UCSD-AML1 (cell line): ENCODE results near the gene DHRS3.
"Not testable (repeated sequence)": the region's sequence is repeated elsewhere in the genome, so short reads cannot be mapped to it uniquely, and the experiment has no call there.

Experiments used
- DNase-seq: peaks from one replicate; lab custom pipeline; 2025; ENCODE audit not compliant: unreplicated experiment; lab: John Stamatoyannopoulos, UW

DHRS3 gene, protein sequence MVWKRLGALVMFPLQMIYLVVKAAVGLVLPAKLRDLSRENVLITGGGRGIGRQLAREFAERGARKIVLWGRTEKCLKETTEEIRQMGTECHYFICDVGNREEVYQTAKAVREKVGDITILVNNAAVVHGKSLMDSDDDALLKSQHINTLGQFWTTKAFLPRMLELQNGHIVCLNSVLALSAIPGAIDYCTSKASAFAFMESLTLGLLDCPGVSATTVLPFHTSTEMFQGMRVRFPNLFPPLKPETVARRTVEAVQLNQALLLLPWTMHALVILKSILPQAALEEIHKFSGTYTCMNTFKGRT

DNA sequence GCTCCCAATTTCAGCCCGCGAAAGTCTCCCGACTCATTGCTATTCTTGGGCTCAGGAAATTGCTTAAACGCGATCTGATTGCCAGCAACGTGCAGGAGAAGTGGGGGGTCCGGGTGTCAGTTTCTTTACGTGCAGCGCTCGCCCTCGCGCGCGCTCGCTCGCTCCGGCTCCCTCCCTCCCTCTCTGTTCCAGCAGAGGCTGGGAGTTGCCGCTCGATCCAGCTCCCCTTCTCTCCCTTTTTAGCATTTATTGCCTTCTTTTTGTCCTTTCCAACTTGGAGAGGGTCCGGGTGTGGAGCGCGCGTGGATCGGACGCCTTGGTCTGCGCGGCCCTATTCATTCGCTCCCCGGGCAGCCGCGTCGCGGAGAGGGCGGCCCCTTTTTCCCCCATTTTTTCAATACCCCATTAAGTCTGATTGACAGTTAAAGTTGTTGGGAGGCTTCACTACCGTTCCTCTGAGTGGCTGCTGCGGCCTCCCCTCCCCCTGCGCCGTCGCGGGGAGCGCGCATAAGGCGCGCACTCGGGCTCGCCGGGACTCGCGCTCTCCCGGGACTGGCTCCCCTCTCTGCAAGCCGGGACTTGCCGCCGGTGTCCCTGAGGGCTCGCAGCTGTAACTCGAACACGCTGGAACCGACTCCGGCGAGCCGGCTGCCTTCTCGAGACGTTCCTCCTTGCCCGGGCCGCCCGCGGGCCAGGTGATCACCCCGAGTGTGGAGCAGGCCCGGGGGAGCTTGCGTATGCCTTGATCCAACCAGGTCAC is at the start of gene DHRS3:
TSS of gene DHRS3 (minus strand) at position 310 of the 760 bp plus-strand sequence. CDS start 862 bp downstream, outside the sequence.
- peak; percentile 61 for DNase-seq

DNA sequence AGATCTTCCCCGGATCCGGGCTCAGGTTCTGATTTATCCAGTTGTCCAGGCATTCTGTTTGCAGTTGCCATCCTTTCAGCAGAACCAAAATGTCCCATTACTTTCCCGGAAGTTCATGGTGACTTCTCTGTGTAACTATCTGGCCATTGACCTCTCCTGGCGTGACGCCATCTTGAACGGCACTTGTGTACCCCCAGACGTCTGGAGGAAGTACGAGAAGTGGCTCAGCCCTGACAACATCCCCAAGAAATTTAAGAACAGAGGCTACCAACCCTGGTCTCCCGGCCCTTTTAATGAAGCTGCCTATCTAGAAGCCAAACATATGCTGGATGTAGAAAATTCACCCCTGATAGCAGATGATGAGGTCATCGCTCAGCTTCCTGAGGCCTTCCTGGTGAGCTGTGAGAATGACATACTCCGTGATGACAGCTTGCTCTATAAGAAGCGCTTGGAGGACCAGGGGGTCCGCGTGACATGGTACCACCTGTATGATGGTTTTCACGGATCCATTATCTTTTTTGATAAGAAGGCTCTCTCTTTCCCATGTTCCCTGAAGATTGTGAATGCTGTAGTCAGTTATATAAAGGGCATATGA is 48.2 kb upstream of the DHRS3 start:
- DNase-seq: no peak

DNA sequence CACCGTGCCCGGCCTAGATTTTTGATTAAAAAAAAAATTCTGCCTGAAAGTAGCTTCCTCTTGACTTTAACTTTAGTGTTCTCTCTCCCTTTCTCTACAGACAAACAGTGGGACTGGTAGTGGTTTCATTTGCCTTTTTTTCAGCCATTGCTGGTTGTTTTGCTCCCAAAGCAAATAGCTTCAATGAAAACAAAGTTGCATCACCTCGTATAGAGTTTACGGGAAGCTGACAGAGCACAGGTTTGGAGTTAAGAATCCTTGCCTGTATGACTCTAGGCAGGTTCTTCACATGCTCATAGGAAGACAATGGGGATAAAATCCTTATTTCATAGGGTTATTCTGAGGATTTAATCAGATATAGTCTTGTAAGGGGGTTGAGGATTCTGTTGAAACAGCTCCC is 47.5 kb upstream of the DHRS3 start:
- no peak for DNase-seq

DNA sequence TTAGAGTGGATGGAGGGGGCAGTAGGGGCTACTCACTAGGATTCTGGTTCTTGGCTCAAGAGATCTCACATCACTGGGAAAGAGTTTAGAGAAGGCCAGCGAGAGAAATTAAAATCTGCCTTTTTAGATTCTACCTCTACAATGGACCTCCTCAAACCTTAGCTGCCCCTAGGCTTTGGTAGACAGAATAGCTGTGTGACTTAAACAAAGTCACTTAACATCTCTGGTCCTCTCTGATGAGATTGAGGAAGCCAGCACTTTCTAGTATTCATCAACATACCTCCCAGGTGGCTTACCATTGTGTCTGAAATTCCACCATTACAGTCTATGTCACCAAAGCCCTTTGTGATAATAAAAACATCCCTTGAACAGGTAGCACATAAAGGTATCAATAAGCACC is 44.5 kb upstream of the DHRS3 start:
- DNase-seq: no peak

DNA sequence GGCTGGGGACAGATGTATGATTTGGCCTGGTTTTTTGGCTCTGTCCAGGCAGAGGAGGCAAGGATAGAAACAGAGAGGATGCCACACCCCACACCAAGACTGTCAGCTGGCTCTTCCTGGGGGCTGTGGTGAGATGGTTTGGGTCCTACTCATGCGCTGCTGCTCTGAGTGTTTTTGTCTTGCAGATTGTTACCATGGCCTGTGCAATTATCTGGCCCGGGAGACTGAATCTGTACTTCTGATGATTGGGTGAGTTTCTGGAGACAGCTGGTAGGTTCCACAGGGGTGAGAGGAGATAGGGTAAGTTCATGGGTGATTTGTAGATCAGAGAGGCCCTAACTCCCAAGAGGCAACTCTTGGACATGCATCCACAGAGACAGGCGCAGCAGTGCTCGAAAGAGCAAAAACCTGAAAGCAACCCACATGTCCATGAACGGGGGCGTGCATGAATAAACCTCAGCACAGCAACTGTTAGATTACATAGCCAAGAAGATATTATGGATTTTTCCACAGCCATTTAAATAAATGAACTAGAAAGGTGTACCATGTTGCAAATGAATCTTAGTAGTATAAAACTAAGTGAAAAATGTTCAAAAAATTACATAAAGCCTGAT is 43.7 kb upstream of the DHRS3 start:
- no peak for DNase-seq

DNA sequence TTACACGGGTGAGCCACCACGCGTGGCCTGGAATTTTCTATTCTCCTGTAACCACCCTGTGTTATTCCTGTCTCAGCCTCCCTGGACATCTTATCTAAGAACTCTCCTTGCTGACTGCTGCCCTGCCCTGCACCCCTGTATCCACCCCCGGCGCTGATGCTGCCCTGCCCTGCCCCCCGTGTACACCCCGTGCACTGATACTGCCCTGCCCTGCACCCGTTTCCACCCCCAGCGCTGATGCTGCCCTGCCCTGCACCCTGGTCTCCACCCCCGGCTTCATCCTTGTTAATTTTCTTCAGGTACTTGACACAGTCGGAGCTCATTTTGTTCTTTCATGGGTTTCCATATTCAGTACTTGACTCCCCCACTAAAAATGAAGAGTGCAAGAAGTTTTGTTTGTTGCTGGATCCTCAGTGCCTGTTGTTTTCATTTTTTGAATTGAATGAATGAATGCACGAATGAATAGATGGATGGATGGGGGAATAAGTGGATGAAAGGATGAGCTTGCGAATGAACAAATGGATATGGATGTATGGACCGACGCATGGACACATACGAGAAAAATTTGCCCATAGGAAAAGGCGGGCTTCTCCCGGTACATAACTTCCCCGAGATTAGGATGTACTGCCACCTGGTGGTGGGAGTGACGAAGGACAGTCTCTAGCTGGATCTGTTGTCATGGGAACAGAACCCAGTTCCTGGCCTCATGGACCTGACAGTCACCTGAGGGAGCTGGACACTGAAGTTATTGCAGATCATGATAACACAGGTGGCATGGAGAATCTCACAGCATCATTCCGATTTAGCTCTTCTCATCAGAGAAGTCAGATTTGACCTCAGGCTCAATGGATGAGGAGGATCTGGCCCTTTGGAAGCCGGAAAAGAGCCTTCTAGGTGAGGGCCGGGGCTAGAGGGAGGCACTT is 40.8 kb upstream of the DHRS3 start:
- peak; percentile 51 for DNase-seq

DNA sequence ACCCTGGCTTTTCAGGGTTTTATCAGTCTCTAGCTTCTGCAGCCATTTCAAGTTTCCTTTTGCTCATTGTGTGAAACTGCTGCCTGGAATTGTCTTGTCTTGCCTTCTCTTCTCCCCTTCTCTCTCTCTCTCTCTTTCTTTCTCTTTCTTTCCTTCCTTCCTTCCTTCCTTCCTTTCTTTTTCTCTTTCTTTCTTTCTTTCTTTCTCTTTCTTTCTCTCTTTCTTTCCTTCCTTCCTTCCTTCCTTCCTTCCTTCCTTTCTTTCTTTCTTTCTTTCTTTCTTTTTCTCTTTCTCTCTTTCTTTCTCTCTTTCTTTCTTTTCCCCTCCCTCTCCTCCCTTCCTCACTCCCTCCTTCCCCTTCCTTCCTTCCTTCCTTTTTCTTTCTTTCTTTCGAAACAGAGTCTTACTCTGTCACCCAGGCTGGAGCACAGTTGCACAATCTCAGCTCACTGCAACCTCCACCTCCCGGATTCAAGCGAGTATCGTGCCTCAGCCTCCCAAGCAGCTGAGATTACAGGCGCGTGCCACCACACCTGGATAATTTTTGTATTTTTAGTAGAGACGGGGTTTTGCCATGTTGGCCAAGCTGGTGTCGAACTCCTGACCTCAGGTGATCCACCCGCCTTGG is 40.0 kb upstream of the DHRS3 start:
- DNase-seq: not testable (repeated sequence)

DNA sequence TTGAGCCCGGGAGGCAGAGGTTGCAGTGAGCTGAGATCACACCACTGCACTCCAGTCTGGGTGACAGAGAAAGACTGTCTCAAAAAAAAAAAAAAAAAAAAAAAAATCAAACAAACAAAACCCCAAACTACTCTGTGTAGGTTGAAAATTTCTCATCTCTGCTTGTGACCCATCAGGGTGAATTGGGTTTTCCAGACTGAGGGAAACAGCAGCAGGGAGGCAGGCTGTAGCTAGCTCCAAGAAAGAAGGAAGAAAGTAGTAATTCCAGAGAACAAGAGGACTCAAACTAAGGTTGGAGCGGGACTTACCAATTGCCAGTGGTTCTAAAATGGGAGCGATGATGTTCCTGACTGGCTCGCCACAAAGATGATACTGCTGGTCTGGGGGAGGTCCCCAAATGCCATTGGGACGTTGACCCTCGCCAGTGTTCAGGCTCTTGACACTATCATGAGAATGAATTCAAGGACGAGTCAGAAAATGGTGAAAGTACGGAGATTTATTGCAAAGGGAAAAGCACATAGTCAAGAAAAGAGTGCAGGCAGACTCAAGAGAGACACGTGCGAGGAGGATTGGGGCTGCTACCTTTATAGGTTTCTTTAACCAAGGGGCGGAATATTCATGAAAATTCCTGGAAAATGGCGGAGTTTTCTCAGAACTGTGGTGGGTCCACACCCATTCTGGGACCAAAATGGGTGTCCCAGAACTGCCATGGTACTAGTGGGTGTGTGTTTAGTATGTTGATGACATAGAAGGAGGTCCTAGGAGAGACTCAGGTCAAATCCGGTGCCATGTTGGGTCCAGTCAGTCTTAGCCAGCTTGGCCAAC is 39.3 kb upstream of the DHRS3 start:
- no peak for DNase-seq

DNA sequence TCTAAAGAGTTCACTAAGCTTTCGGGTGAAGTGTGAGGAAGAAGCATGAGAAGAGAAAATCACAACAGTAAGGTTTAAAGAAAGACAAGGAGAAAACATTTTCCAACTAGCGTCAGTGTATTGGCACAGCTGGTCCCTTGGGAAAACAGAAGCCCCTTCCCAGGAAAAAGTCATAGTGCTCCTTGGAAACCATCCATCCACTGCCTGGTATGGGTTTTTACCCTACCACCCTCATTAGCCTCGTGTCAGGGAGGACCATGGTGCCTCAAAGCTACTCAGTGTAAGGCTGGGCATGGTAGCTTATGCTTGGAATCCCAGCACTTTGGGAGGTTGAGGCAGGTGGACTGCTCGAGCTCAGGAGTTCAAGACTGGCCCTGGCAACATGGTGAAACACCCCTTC is 38.6 kb upstream of the DHRS3 start:
- no peak for DNase-seq

DNA sequence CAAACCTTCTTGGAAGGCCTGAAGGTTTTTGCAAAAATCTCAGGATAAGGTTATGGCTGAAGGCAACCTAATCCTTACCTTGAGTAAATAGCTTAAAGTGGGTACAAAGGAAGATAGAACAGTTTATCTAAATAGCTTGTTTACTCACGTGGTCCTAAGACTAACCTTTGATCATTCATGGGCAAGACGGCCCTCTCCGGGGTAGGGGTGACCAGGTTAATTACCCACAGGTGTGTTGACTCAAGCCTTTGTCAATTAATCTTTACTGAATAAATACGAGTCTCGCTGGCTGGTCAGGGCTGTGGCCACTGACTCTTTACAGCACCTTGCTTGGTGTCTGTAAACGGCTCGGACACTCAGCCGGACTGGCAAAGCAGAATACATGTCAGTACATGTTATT is 36.6 kb upstream of the DHRS3 start:
- DNase-seq: no peak

DNA sequence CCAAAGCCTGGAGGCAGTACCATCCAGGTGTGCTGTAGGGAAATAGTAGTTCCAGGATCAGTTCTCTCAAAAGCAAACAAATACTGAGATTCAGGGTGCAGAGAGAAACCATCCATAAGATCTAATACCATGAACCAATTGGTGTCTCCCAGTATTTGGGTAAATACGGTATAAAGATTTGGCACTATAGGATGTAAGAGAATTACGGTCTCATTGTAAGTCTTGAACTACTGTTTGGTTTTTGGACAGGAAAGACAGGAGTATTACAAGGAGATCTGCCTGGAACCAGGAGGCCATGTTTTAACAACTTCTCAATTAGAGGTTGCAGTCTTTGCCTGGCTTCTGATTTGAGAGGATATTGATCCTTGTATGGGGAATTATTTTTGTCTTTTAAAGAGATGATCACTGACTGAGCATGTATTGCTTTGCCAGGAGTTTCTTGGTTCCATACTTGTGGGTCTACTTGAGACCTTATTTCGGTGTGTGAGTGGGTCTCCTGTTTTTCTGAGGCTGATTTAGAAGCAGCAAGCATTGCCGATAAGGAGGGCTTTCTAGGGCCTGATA is 36.1 kb upstream of the DHRS3 start:
- DNase-seq: no peak

DNA sequence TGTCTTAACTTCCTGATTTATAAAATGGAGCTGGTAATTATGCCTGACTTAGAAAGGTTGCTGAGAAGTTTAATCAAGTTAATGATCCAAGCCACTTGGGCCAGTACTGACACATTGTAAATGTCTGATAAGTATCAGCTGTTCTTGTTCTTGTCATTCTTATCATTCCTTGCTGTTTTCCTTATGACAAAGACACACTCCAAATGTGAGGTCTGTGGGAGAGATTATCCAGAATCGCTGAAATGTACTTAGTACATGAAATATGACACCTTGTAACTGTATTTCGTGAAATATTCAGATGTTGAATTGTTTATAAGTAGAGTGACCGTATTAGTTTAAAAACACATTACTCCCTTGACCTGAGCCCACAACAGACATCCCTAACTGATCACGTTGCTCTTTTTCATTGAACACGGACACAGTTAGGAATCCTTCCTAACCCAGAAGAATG is 32.0 kb upstream of the DHRS3 start:
- DNase-seq: no peak

DNA sequence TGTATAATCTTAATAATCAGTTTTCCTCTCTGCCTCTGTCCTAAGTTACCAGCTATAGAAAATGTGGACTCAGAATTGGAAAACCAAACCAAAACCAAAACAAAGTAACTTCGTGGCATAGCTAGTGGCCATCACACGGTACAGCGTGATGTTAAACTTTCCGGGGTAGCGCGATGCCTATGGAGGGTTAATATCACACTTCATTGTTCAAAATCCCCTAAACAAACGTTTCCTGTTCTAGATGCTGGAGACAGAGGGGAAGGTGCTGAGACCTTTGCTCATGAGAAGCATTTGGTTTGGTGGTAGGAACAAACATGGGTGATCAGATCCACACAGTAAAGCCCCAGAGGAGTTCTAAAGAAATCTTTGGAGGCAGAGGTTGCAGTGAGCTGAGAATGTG is 30.7 kb upstream of the DHRS3 start:
- no peak for DNase-seq

DNA sequence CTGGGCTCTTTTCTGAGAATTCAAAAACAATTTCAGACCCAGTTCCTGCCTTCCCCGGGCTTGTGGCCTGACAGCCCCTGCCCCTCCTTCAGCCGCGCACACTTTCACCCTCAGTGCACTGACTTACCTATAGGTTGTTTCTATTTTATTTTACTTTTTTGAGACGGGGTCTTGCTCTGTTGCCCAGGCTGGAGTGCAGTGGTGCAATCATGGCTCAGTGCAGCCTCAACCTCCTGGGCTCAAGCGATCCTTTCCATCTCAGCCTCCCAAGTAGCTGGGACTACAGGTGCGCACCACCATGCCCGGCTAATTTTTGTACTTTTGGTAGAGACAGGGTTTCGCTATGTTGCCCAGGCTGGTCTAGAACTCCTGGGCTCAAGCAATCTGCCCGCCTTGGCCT is 27.4 kb upstream of the DHRS3 start:
- not testable (repeated sequence) for DNase-seq

DNA sequence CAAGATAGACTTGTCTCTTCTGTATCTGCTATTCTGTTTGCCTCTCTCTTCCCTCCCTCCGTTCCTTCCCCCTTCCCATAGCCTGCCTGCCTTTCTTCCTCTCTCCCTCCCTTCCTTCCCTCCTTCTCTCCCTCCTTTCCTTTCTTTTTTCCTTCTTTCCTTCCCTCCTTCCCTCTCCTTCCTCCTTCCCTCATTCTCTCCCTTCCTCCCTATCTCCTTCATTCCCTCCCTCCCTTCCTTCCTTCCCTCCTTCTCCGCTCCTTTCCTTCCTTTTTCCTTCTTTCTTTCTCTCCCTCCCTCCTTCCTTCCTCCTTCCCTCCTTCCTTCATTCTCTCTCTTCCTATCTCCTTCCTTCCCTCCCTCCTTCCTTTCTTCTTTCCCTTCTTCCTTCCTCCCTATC is 26.8 kb upstream of the DHRS3 start:
- DNase-seq: no peak

DNA sequence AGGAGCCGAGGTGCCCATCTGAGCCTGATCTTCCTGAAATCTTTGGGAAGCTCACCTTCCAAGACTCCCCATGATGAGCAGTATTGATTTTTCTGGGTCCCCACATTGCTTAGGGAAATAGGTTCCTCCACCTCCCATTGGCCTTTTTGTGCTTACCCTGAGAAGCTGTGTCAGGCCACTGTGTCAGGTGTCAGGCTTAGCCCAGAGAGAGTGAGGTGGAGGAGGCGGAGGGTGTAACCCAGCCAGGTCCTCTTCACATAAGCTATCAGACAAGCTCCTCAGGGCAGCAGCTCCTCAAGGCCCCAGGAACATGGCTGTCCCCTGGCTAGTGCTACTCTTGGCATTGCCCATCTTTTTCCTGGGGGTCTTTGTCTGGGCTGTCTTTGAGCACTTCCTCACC is 26.2 kb upstream of the DHRS3 start:
- DNase-seq: no peak

DNA sequence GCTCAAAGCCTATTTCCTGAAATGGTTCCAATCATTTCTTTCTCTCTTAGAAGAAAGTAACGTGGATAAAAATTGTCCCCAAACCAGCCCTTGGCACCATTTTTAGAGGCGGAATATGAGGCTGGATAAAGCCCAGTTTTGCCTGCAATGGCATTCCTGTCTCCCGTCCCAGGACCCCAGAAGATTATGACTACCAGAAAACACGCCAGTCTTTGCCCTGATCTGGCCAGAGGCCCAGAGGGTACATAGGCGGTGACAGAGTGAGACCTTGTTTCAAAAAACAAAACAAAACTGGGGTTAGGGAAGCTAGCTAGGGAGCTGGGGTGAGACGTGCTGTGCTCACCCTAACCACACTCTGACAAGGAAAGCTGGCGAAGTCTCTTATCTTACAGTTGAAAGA is 25.8 kb upstream of the DHRS3 start, which contains the start of gene AADACL4:
TSS of gene AADACL4 (plus strand) at position 301 of the 400 bp plus-strand sequence. CDS start 462 bp downstream, outside the sequence.
- no peak for DNase-seq

DNA sequence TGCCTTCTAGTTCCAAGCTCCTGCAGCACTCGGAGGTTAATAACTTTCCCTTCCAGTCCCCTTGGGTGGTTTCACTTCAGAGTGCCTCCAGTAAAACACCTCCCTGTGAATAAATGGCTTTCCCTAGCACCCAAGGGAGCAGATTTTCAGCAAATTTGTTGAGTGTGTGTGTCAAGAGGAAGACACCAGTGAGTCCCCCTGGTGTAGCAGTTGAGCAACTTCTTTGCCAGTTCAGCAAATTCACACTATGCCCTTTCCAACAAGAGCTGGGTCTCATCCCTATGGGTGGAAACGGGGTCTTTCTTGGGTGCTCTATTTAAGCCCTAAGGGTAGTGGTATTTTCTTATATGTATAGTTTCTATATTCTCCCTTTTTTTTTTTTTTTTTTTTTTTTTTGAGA is 25.1 kb upstream of the DHRS3 start:
- no peak for DNase-seq

DNA sequence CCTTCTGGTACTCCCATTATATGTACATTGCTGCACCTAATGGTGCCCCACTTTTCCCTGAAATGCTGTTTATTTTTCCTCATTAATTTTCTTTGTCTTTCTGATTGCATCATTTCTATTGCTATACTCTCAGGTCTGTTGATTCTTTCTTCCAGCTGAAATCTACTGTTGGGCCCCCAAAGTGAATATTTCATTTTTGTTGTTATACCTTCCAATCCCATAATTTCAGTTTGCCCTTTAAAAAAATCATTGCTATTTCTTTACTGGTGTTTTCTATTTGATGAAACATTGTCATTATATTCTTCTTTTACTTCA is 22.9 kb upstream of the DHRS3 start:
- DNase-seq: no peak
